ENCODE measurements around the gene VGLL4.
"Not testable (repeated sequence)": the region's sequence is repeated elsewhere in the genome, so short reads cannot be mapped to it uniquely, and the experiment has no call there.

The VGLL4 gene

GRCh38 chr3:11588338-11588737, 55.4 kb downstream of the VGLL4 start:
- DNase-seq (ENCODE audit: low read depth in 4 of 4, low spot score in 1 of 4), result no peak

- no peak for DNase-seq (ENCODE audit: low read depth in 4 of 4, low spot score in 1 of 4)
Measured at GRCh38 chr3:11587766-11588165, 55.9 kb downstream of the VGLL4 start.

GRCh38 chr3:11584570-11584969, 59.1 kb downstream of the VGLL4 start:
- DNase-seq (ENCODE audit: low read depth in 4 of 4, low spot score in 1 of 4), result no peak

- DNase-seq (ENCODE audit: low read depth in 4 of 4, low spot score in 1 of 4), result no peak
Measured at GRCh38 chr3:11583638-11584046, 60.1 kb downstream of the VGLL4 start.

- DNase-seq (ENCODE audit: low read depth in 4 of 4, low spot score in 1 of 4), result no peak
Measured at GRCh38 chr3:11583235-11583634, 60.5 kb downstream of the VGLL4 start.

GRCh38 chr3:11582191-11582968, 61.3 kb downstream of the VGLL4 start:
- no peak for DNase-seq (ENCODE audit: low read depth in 4 of 4, low spot score in 1 of 4)

- no peak for DNase-seq (ENCODE audit: low read depth in 4 of 4, low spot score in 1 of 4)
Measured at GRCh38 chr3:11581237-11582190, 62.2 kb downstream of the VGLL4 start.

- no peak for DNase-seq (ENCODE audit: low read depth in 4 of 4, low spot score in 1 of 4)
Measured at GRCh38 chr3:11580645-11581044, 63.1 kb downstream of the VGLL4 start.

GRCh38 chr3:11578169-11578568, 65.5 kb downstream of the VGLL4 start:
- no peak for DNase-seq (ENCODE audit: low read depth in 4 of 4, low spot score in 1 of 4)

- DNase-seq (ENCODE audit: low read depth in 4 of 4, low spot score in 1 of 4), result no peak
Measured at GRCh38 chr3:11576453-11576852, 67.3 kb downstream of the VGLL4 start.

- no peak for DNase-seq (ENCODE audit: low read depth in 4 of 4, low spot score in 1 of 4)
Measured at GRCh38 chr3:11575677-11576076, 68.0 kb downstream of the VGLL4 start.

GRCh38 chr3:11574981-11575669, 68.6 kb downstream of the VGLL4 start:
- DNase-seq (ENCODE audit: low read depth in 4 of 4, low spot score in 1 of 4), result no peak

GRCh38 chr3:11572660-11573059, 71.1 kb downstream of the VGLL4 start:
- not testable (repeated sequence) for DNase-seq (ENCODE audit: low read depth in 4 of 4, low spot score in 1 of 4)

GRCh38 chr3:11570789-11571495, 72.8 kb downstream of the VGLL4 start:
- no peak for DNase-seq (ENCODE audit: low read depth in 4 of 4, low spot score in 1 of 4)

- no peak for DNase-seq (ENCODE audit: low read depth in 4 of 4, low spot score in 1 of 4)
Measured at GRCh38 chr3:11570251-11570650, 73.5 kb downstream of the VGLL4 start.

GRCh38 chr3:11569156-11569741, 74.5 kb downstream of the VGLL4 start:
- no peak for DNase-seq (ENCODE audit: low read depth in 4 of 4, low spot score in 1 of 4)

- no peak for DNase-seq (ENCODE audit: low read depth in 4 of 4, low spot score in 1 of 4)
Measured at GRCh38 chr3:11568503-11569155, 75.1 kb downstream of the VGLL4 start.

GRCh38 chr3:11567516-11568467, 75.9 kb downstream of the VGLL4 start:
- DNase-seq (ENCODE audit: low read depth in 4 of 4, low spot score in 1 of 4), result no peak

GRCh38 chr3:11566916-11567315, 76.8 kb downstream of the VGLL4 start:
- DNase-seq (ENCODE audit: low read depth in 4 of 4, low spot score in 1 of 4), result no peak

Data from stimulated activated CD4-positive, alpha-beta T cell treated with anti-CD3 and anti-CD28 coated beads, Interleukin-1b, Interleukin-23, amount 100 ng/mL, for 24 hours (primary cell).